Measurements from ENCODE around the gene KLHL6.

GRCh38 chr3:183583331-183584245 lies 28.1 kb upstream of the KLHL6 start:
- TF ChIP-seq TAF1 (IDR thresholded peaks at IDR 0.05; ENCODE audit: borderline replicate concordance, insufficient read depth, low read length) (no peak), POLR2AphosphoS5 (IDR thresholded peaks at IDR 0.05; ENCODE audit: low read depth, low read length) (no peak)
- TF ChIP-seq, protein P1, sequence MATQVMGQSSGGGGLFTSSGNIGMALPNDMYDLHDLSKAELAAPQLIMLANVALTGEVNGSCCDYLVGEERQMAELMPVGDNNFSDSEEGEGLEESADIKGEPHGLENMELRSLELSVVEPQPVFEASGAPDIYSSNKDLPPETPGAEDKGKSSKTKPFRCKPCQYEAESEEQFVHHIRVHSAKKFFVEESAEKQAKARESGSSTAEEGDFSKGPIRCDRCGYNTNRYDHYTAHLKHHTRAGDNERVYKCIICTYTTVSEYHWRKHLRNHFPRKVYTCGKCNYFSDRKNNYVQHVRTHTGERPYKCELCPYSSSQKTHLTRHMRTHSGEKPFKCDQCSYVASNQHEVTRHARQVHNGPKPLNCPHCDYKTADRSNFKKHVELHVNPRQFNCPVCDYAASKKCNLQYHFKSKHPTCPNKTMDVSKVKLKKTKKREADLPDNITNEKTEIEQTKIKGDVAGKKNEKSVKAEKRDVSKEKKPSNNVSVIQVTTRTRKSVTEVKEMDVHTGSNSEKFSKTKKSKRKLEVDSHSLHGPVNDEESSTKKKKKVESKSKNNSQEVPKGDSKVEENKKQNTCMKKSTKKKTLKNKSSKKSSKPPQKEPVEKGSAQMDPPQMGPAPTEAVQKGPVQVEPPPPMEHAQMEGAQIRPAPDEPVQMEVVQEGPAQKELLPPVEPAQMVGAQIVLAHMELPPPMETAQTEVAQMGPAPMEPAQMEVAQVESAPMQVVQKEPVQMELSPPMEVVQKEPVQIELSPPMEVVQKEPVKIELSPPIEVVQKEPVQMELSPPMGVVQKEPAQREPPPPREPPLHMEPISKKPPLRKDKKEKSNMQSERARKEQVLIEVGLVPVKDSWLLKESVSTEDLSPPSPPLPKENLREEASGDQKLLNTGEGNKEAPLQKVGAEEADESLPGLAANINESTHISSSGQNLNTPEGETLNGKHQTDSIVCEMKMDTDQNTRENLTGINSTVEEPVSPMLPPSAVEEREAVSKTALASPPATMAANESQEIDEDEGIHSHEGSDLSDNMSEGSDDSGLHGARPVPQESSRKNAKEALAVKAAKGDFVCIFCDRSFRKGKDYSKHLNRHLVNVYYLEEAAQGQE (IDR thresholded peaks at IDR 0.05; ENCODE audit: insufficient read depth in 1 of 2, low read depth in 2 of 2, low read length in 2 of 2), result no peak
